ENCODE results near the gene CTSA. TPM values are rescaled to one million over a fixed set of nuclear protein-coding genes. Genes with fewer than 3 reads are reported as not detected.

Gene CTSA
- total and polyA plus RNA-seq, 9 of the 15 experiments (the other 6 are each of a cell fraction or from before 2014, with no cell fraction given) = 8.8 to 61.7 (median 28.3) TPM

DNA sequence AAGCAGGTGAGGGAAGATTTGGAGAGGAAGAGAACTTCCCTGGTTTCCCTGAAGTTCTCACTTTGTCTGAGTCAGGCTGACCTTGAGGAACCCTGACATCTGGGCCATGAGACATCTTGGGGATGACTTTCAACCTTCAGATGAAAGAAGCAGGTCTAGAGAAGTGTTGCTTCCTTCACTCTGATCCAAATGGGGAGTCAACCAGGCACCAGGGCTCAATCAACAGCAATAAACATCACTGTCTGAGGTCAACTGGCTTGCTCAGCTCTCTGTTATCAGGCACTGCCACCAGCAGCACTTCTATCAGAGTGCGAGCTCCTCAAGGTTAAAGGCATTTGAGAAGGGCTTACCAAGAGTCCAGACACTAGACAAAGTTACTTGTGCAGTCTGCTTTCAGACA, 40.2 kb upstream of the CTSA start (continued):
- TF ChIP-seq THAP12 (CRISPR knock-in tag; IDR thresholded peaks at IDR 0.05) = no peak
- no peak for TF ChIP-seq RBM14 (IDR thresholded peaks at IDR 0.05; ENCODE audit: borderline replicate concordance, insufficient read depth, low read depth, low read length)
- no peak for TF ChIP-seq HDAC3 (IDR thresholded peaks at IDR 0.05; ENCODE audit: borderline replicate concordance, partially characterized antibody)
- TF ChIP-seq CAMTA2 (CRISPR knock-in tag; conservative IDR thresholded peaks at IDR 0.05) = no peak
- TF ChIP-seq NCOA1 (IDR thresholded peaks at IDR 0.05; ENCODE audit: low read depth) = peak; percentile 27; the same call in 1 of the 2 replicates
- TF ChIP-seq PCBP1 (IDR thresholded peaks at IDR 0.05; ENCODE audit: low read depth, low read length, poor library complexity, severe bottlenecking) = no peak
- no peak for TF ChIP-seq ATF1 (CRISPR knock-in tag; IDR thresholded peaks at IDR 0.05)
- TF ChIP-seq ATF1 (tag; IDR thresholded peaks at IDR 0.05) = no peak
- no peak for TF ChIP-seq CEBPB (tag; IDR thresholded peaks at IDR 0.05)
- no peak for TF ChIP-seq SETDB1 (IDR thresholded peaks at IDR 0.05; ENCODE audit: low read length)
- no peak for TF ChIP-seq PBX2 (CRISPR knock-in tag; IDR thresholded peaks at IDR 0.05; ENCODE audit: low read depth)
- peak; percentile 50 for TF ChIP-seq PBX2 (tag; conservative IDR thresholded peaks at IDR 0.05; ENCODE audit: low read depth)
- TF ChIP-seq BDP1 (IDR thresholded peaks at IDR 0.05; ENCODE audit: insufficient read depth, insufficient read length) = no peak

All from K562 (cell line).